ENCODE results near the gene AOC2.

AOC2 gene

DNA sequence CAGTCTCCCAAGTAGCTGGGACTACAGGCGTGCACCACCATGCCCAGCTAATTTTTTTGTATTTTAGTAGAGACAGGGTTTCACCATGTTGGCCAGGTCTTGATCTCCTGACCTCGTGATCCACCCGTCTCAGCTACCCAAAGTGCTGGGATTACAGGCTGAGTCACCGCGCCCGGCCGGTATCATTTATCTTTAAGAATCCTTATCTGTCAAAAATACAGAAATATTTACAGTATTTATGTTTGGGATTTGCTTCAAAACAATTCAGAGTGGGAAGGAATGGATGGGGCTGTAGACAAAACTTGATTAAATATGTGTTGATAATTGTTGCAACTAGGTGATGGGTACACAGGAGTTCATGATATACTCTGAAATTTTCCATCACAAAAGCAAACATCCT, 23.2 kb upstream of the AOC2 start:
- Histone ChIP-seq H3K9ac (ENCODE audit: low read length) (no peak overlapping the region), H4K20me1 (ENCODE audit: insufficient read depth, low read length) (no peaks in the 10 kb centered on the region), H3K4me1 (ENCODE audit: low read length) (peaks cover 7% of the 10 kb centered on the region; the same call in 1 of the 2 replicates), H3K4me2 (ENCODE audit: low read length) (no peak overlapping the region), H3K9me3 (ENCODE audit: insufficient read depth, low read length) (no peaks in the 10 kb centered on the region), H3K79me2 (ENCODE audit: low read length) (peaks cover 21% of the 10 kb centered on the region), H3K4me3 (ENCODE audit: low read length) (no peak overlapping the region), H3K36me3 (replicated peaks; ENCODE audit: low read depth, low read length) (peaks cover 32% of the 10 kb centered on the region), H3K27ac (ENCODE audit: low read length) (no peak overlapping the region), H2AFZ (ENCODE audit: low read depth, low read length) (no peak overlapping the region), H3K27me3 (ENCODE audit: low read depth, low read length) (no peaks in the 10 kb centered on the region)
- TF ChIP-seq CTCF (IDR thresholded peaks at IDR 0.05; ENCODE audit: low read depth, low read length) = no peak
- TF ChIP-seq EZH2phosphoT487 (IDR thresholded peaks at IDR 0.05; ENCODE audit: low read depth) = no peak

DNA sequence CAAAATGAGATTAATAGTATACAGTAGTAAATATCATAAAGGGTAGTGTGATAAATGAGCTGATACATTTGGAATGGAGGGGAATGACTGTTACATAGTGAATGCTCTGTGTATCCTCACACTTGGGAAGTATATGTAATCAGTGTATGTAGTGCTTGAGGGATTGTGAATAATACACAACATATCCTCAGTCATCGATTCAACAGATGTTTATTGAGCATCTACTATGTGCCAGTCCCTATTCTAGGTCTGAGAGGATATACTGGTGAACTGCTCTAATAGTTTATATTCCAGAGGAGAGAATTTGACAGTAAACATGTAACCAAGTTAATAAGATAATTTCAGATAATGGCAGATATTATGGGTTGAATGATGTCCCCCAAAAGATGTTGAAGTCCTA, 16.9 kb upstream of the AOC2 start:
- no peak overlapping the region for H3K9ac ChIP-seq (ENCODE audit: low read length)
- no peaks in the 10 kb centered on the region for H3K36me3 ChIP-seq (replicated peaks; ENCODE audit: low read depth, low read length)
- no peak overlapping the region for H2AFZ ChIP-seq (ENCODE audit: low read depth, low read length)
- no peaks in the 10 kb centered on the region for H3K27me3 ChIP-seq (ENCODE audit: low read depth, low read length)
- no peak overlapping the region for H3K4me3 ChIP-seq (ENCODE audit: low read length)
- H3K4me2 ChIP-seq (ENCODE audit: low read length) = no peak overlapping the region
- TF ChIP-seq CTCF (IDR thresholded peaks at IDR 0.05; ENCODE audit: low read depth, low read length) (no peak), EZH2phosphoT487 (IDR thresholded peaks at IDR 0.05; ENCODE audit: low read depth) (no peak)
- H3K9me3 ChIP-seq (ENCODE audit: insufficient read depth, low read length) = no peaks in the 10 kb centered on the region
- H3K27ac ChIP-seq (ENCODE audit: low read length) = no peak overlapping the region
- no peaks in the 10 kb centered on the region for H4K20me1 ChIP-seq (ENCODE audit: insufficient read depth, low read length)
- peaks cover 22% of the 10 kb centered on the region for H3K79me2 ChIP-seq (ENCODE audit: low read length)
- peaks cover 12% of the 10 kb centered on the region for H3K4me1 ChIP-seq (ENCODE audit: low read length)

DNA sequence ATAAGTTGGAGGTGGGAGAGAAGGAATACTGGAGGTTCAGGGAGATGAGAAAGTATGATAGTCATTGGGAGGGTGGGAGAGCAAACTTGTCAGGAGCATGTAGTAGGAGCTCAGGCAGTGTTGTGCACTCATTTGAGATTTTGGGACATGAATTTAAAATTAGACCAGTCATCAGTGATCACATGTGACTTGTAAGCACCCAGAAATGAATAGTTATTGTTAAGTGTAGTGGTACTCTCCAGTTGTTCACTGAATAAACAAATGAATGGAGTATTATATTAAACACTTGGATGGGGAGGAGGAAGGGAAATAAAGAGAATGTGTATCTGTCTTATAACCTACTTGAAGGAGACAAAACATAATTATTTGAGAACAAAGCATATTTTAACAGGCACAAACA, 13.4 kb upstream of the AOC2 start:
- Histone ChIP-seq H3K27ac (ENCODE audit: low read length) (no peak overlapping the region), H4K20me1 (ENCODE audit: insufficient read depth, low read length) (no peaks in the 10 kb centered on the region), H3K4me3 (ENCODE audit: low read length) (no peak overlapping the region), H2AFZ (ENCODE audit: low read depth, low read length) (no peak overlapping the region), H3K79me2 (ENCODE audit: low read length) (peaks cover 40% of the 10 kb centered on the region), H3K9ac (ENCODE audit: low read length) (no peak overlapping the region), H3K4me1 (ENCODE audit: low read length) (peaks cover 13% of the 10 kb centered on the region), H3K4me2 (ENCODE audit: low read length) (no peak overlapping the region), H3K9me3 (ENCODE audit: insufficient read depth, low read length) (no peaks in the 10 kb centered on the region), H3K27me3 (ENCODE audit: low read depth, low read length) (no peaks in the 10 kb centered on the region), H3K36me3 (replicated peaks; ENCODE audit: low read depth, low read length) (peaks cover 11% of the 10 kb centered on the region)
- TF ChIP-seq CTCF (IDR thresholded peaks at IDR 0.05; ENCODE audit: low read depth, low read length) (no peak), EZH2phosphoT487 (IDR thresholded peaks at IDR 0.05; ENCODE audit: low read depth) (no peak)

DNA sequence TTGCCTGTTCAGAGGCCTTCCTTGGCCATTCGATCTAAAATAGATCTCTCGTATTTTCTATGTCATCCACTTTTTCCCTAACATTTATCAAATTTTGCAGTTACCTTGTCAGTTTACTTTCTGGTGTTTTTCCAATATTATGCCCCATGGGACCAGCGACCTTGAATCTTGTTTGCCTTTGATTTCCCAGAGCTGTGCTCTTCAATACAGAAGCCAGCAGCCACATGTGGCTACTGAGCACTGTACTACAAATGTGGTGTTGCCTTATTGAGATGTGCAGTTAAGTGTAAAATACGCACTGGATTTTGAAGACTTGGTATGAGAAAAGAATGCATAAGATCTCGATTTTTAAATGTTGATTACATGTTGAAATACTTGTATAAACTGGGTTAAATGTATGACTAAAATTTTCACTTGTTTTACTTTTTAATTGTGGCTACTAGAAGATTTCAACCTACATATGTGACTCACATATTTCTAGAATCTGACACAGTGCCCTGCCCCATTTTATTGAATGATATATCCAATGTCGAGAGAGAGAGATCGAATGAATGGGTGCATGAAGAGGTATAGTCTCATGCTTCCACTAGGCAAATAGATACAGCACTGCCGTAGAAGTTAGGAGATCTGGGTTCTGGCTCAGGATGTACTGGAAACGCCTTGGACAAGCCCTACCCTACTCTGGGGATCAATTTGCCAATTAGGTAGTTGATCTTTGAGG, 12.0 kb upstream of the AOC2 start:
- H3K27me3 ChIP-seq (ENCODE audit: low read depth, low read length) = no peaks in the 10 kb centered on the region
- peak overlapping the region; percentile 74 for H3K27ac ChIP-seq (ENCODE audit: low read length)
- peak overlapping the region; percentile 98 for H3K4me2 ChIP-seq (ENCODE audit: low read length)
- peak overlapping the region; percentile 90 for H2AFZ ChIP-seq (ENCODE audit: low read depth, low read length)
- TF ChIP-seq EZH2phosphoT487 (IDR thresholded peaks at IDR 0.05; ENCODE audit: low read depth) = no peak
- TF ChIP-seq CTCF (IDR thresholded peaks at IDR 0.05; ENCODE audit: low read depth, low read length) = no peak
- H3K79me2 ChIP-seq (ENCODE audit: low read length) = peaks cover 46% of the 10 kb centered on the region
- peaks cover 13% of the 10 kb centered on the region for H3K4me1 ChIP-seq (ENCODE audit: low read length)
- H3K36me3 ChIP-seq (replicated peaks; ENCODE audit: low read depth, low read length) = peaks cover 16% of the 10 kb centered on the region
- peak overlapping the region; percentile 98 for H3K9ac ChIP-seq (ENCODE audit: low read length)
- H3K4me3 ChIP-seq (ENCODE audit: low read length) = peak overlapping the region; percentile 99
- no peaks in the 10 kb centered on the region for H3K9me3 ChIP-seq (ENCODE audit: insufficient read depth, low read length)
- H4K20me1 ChIP-seq (ENCODE audit: insufficient read depth, low read length) = no peaks in the 10 kb centered on the region
